Measurements from ENCODE around the gene CFAP210.
"Not testable (repeated sequence)": the region's sequence is repeated elsewhere in the genome, so short reads cannot be mapped to it uniquely, and the experiment has no call there.

Gene CFAP210

DNA sequence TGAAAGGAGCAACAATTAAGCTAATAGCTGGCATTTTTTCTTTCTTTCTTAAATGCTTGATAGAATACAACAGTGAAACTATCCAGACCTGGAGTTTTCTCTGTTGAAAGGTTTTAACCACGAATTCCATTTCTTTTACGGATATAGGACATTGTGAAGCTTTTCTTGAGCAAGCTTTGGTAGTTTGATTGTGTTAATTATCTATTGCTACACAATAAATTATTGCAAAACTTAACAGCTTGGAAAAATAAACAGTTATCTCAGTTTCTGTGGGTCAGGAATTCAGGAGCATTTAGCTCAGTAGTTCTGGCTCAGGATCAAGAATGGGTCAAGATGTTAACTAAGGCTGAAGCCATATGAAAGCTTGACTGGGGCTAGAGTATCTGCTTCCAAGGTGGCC, 11.7 kb upstream of the CFAP210 start:
- ChIA-PET POLR2A (interaction anchor here (0.6 kb wide), 1 partner anchor 15 kb away, joined by 3 read pairs; no protein-coding TSS in a partner anchor), CTCF (interaction anchor here (0.9 to 1.5 kb wide), 5 partner anchors 8 to 38 kb away, joined by 3 to 5 read pairs (median 3); no protein-coding TSS in a partner anchor)
- DNase-seq (ENCODE audit: extremely low spot score) = no peak
- TF ChIP-seq CTCF (IDR thresholded peaks at IDR 0.05; ENCODE audit: control extremely low read depth, extremely low read depth, low read depth, missing control alignments) = no peak

DNA sequence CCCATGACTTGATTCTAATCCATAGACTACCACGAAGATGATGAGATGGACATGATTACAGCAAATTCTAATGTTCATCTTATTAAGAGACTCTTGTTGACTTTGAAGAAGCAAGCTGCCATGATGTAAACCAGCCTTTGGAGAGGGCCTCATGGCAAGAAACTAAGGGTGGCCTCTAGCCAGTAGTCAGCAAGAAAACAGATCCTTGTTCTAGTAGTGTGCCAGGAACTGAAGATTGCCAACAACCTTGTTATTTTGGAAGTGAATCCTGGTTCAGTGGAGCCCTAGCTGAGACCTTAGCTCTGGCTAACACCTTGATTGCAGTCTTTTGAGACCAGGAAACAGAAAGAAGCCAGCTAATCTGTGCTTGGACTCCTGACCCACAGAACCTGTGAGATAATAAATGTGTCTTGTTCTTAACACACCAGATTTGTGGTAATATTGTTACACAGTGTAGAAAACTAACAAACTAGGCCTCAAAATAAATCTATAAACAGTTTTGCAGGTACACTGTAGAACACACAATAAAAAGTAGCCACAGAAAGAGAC, 10.0 kb upstream of the CFAP210 start:
- ChIA-PET CTCF (interaction anchor here (0.9 to 1.2 kb wide), 2 partner anchors 23 to 42 kb away, joined by 3 read pairs; no protein-coding TSS in a partner anchor), POLR2A (interaction anchor here (0.8 kb wide), 1 partner anchor 123 kb away, joined by 4 read pairs; the partner anchor contains the start of gene UBR3)
- DNase-seq (ENCODE audit: extremely low spot score) = no peak
- no peak for TF ChIP-seq CTCF (IDR thresholded peaks at IDR 0.05; ENCODE audit: control extremely low read depth, extremely low read depth, low read depth, missing control alignments)

DNA sequence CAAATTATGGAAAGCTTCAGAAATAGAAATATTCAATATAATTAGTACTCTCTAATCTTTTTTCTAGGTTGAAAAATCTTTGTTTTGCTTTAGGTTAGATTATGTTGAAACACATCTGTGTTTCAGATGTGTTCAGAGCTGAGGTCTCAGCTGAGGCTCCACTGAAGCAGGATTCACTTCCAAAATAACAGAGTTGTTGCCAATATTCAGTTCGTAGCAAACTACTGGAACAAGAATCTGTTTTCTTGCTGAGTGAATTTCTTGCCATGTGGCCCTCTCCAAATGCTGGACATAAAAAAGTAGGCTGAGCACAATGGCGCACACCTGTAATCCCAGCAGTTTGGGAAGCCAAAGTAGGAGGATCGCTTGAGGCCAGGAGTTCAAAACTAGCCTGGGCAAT, 8.8 kb upstream of the CFAP210 start:
- ChIA-PET CTCF (interaction anchor here (0.9 to 2.0 kb wide), 3 partner anchors 17 to 43 kb away, joined by 3 to 4 read pairs (median 3); no protein-coding TSS in a partner anchor), POLR2A (no interaction called here)
- no peak for DNase-seq (ENCODE audit: extremely low spot score)
- no peak for TF ChIP-seq CTCF (IDR thresholded peaks at IDR 0.05; ENCODE audit: control extremely low read depth, extremely low read depth, low read depth, missing control alignments)

- CTCF ChIA-PET = interaction anchor here (0.8 to 1.5 kb wide), 4 partner anchors 15 to 89 kb away, joined by 3 to 6 read pairs (median 4); no protein-coding TSS in a partner anchor
- POLR2A ChIA-PET = not testable (repeated sequence)
Measured at GRCh38 chr2:169699173-169699572, 5.0 kb upstream of the CFAP210 start.

DNA sequence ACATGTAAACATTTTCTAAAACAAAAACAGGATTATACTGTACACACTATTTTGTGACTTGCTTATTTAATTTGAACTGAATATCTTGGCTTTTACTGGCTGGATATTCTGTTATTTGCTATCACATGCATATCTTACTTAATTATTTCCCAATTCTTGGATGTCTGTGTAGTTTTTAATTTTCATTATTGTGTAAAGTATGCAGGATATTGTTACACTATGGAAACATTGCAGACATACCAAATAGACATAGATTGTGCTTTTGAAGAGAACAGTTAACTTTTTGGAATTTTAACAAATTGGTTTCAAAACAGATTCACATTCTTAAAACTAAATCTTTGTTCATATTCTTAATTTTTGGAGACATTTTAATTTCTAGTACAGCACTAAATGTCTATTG, 2.2 kb upstream of the CFAP210 start:
- ChIA-PET POLR2A (no interaction called here), CTCF (no interaction called here)
- no peak for TF ChIP-seq CTCF (IDR thresholded peaks at IDR 0.05; ENCODE audit: control extremely low read depth, extremely low read depth, low read depth, missing control alignments)
- no peak for DNase-seq (ENCODE audit: extremely low spot score)

More at GRCh38 chr2:169699173-169699572, 5.0 kb upstream of the CFAP210 start:
- DNase-seq (ENCODE audit: extremely low spot score) = not testable (repeated sequence)

DNA sequence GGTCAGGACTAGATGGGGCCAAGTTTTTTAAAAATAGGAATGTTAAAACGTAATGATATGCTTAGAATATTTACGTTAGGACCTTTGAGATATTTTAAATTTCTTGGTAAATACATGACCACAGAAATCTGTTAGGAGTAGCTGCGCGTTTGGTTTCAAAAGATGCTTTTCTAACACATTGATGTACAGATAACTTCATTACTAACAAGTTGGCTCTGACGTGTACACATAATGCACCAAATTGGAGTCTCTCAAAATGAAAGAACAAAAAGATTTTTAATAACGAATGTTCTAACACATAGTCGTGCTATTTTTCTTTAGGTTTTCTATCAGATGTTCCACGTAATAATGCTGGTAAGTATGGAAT, 672 bp upstream of the CFAP210 start:
- no peak for DNase-seq (ENCODE audit: extremely low spot score)
- POLR2A ChIA-PET = no interaction called here
- CTCF ChIA-PET = interaction anchor here (3.0 kb wide), 1 partner anchor 11 kb away, joined by 11 read pairs; no protein-coding TSS in a partner anchor
- TF ChIP-seq CTCF (IDR thresholded peaks at IDR 0.05; ENCODE audit: control extremely low read depth, extremely low read depth, low read depth, missing control alignments) = no peak

GRCh38 chr2:169693360-169693759, 845 bp downstream of the CFAP210 start:
- POLR2A ChIA-PET = no interaction called here
- peak; percentile 39 for TF ChIP-seq CTCF (IDR thresholded peaks at IDR 0.05; ENCODE audit: control extremely low read depth, extremely low read depth, low read depth, missing control alignments)
- no peak for DNase-seq (ENCODE audit: extremely low spot score)
- CTCF ChIA-PET = interaction anchor here (1.2 to 3.0 kb wide), 3 partner anchors 9 to 12 kb away, joined by 3 to 11 read pairs (median 4); no protein-coding TSS in a partner anchor

All from GM10248 (cell line).